ENCODE results near the gene RAB27A.

DNA sequence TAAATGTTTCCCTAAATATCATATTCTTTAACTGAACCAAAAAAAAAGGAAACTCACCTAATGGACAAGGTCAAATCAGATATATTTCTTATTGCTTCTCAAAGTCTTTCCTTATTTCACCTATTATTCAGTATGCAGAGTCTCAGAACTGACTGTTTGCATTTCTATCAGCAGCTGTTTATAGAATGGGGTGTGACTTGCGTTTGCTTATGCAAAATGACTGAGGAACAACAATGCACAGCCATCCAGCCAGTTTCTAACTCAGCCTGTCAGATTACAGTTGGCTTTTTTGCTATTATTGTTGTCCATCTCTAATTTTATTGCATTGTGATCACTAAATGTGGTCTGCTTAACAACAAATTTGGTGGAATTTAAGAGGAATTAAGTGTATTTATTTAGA is 40.7 kb downstream of the RAB27A start:
- TF ChIP-seq, protein P1, sequence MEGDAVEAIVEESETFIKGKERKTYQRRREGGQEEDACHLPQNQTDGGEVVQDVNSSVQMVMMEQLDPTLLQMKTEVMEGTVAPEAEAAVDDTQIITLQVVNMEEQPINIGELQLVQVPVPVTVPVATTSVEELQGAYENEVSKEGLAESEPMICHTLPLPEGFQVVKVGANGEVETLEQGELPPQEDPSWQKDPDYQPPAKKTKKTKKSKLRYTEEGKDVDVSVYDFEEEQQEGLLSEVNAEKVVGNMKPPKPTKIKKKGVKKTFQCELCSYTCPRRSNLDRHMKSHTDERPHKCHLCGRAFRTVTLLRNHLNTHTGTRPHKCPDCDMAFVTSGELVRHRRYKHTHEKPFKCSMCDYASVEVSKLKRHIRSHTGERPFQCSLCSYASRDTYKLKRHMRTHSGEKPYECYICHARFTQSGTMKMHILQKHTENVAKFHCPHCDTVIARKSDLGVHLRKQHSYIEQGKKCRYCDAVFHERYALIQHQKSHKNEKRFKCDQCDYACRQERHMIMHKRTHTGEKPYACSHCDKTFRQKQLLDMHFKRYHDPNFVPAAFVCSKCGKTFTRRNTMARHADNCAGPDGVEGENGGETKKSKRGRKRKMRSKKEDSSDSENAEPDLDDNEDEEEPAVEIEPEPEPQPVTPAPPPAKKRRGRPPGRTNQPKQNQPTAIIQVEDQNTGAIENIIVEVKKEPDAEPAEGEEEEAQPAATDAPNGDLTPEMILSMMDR (conservative IDR thresholded peaks at IDR 0.05; ENCODE audit: low read depth, low read length), result no peak
- no peak for TF ChIP-seq EZH2phosphoT487 (IDR thresholded peaks at IDR 0.05; ENCODE audit: borderline replicate concordance, low read length)

Measured in PC-3 (cell line).